Left kidney (tissue), 2 donors: ENCODE measurements around the gene LSAMP. TPM values are rescaled to one million over a fixed set of nuclear protein-coding genes. Genes with fewer than 3 reads are reported as not detected.

ENCODE experiments used
- DNase-seq: peaks from one replicate; pipeline ENCODE4 v3.0.0-alpha.2; 2013
- polyA plus RNA-seq: library from polyadenylated mRNA; unstranded; fragments of 120-200 nt; gene quantifications from one replicate; pipeline ENCODE4 v1.2.1, GENCODE V29; 2013; ENCODE audit not compliant: insufficient read length

Gene LSAMP
- polyA plus RNA-seq, 1 donor: 14.2 TPM

- no peak for DNase-seq
Observed at GRCh38 chr3:116367761-116368395, 77.4 kb downstream of the LSAMP start.

- DNase-seq: no peak
Observed at GRCh38 chr3:116356056-116356455, 89.2 kb downstream of the LSAMP start.

GRCh38 chr3:116354382-116354781 lies 90.9 kb downstream of the LSAMP start:
- DNase-seq: no peak

GRCh38 chr3:116350119-116350733 lies 95.1 kb downstream of the LSAMP start:
- DNase-seq: no peak

GRCh38 chr3:116348216-116348615 lies 97.1 kb downstream of the LSAMP start:
- no peak for DNase-seq

DNA sequence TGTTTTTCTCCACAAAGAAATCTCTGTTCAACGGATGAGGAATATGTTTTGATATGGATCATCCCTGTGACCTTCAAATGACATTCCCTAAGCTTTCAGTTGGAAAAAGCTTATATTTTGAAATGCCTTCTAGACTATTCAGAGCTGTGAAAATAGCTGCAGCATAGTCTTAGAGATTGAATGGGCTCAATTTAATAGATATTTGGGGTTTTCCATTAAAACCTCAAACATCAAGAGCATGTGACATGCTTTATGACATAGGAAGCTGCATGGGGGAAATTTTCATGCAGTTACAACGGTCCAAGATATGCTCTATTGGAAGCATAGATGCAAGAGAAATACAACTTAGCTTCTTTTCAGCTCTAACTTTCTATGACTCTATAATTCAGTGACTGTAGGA lies 102.8 kb downstream of the LSAMP start:
- no peak for DNase-seq

DNA sequence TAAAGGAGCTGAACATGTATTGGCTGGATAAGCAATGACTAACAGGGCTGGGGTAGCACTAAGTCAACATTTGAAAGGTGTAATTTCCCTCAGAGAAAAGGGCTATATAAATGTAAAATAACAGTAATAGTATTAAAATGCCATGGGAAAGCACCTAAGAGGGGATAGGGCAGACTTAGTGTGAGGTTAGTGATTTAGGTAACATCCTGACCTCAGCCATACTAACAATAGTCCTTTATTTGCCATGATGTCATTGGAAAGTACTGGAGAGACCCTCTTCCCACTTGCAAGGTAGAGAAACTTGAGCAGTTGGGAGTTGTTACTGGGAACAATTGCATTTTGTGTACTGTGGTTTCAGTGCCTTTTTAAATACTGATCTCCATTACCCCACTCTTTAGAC lies 103.4 kb downstream of the LSAMP start:
- DNase-seq: no peak

DNA sequence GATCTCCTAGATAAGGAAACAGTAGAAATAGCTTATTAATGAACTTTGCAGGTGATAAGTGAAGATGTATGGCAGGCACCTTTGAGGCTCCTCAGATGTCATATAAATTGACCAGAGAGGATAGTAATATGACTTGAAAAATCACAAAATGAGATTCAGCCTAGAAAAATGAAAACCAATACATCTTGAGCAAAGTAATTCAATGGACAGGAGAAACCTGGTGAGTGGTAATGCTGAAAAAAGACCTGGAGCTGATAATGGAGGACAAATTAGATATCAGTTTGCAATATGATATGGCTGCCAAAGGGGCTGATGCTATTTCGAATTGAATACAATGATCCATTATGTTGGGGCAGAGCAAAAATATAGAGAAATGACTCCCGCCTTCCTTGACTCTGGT lies 103.9 kb downstream of the LSAMP start:
- DNase-seq: no peak

DNA sequence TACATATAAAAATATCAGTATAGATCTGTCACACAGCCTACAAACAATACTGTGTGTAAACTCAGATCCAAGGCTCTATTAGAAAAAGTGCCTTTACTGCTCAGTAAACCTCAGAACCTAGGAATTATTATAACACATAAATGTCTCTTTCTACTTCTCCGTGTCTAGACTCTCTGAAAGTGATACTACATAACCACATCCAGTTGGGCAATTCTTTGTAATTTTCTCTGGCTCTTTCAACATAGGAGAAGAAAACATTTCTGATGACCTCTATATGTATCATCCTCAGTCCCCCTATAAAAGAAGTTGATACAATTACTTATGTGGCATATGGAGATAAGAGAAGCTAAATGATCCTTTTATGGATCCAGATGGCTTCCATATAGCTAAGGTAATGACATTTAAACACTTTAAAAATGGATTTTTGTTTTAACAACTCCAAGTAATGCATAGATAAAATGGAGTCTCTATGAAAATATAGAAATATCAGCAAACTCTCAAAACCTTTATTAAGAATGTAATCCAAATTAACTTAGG lies 104.5 kb downstream of the LSAMP start:
- no peak for DNase-seq

GRCh38 chr3:116339441-116340028 lies 105.8 kb downstream of the LSAMP start:
- DNase-seq: peak; percentile 19

- DNase-seq: no peak
Observed at GRCh38 chr3:116338713-116339112, 106.6 kb downstream of the LSAMP start.

GRCh38 chr3:116337229-116337628 lies 108.1 kb downstream of the LSAMP start:
- DNase-seq: no peak

GRCh38 chr3:116331380-116331779 lies 113.9 kb downstream of the LSAMP start:
- DNase-seq: no peak

DNA sequence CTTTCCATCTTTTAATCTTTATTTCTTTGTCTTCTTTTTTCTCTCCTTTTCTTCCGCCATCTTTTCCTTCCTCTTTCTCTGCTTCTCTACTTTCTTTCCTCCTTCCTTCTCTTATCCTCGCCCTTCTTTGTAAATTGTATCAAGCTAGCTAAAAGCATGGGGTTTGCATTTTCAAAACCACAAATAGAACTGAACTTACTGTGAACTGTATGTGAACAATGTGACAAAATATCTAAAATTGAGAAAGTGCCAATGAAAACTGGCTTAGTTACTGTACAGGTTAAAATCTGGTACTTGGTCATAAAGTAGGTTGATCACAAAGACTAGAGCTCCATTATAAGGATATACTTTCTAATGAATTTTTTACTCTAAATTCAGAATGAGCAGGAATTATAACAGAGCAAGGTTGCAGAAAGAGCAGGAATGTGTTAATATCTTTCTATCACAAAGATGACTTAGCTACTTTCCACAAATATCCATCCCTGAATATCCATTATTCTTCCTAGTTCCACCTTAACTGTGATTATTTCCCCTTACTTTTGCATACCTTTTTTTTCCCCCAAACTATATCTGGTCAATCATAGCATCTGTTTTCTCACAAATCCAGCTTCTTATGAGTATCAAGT lies 122.4 kb downstream of the LSAMP start:
- DNase-seq: no peak

- no peak for DNase-seq
Observed at GRCh38 chr3:116318370-116318769, 126.9 kb downstream of the LSAMP start.

GRCh38 chr3:116316771-116317170 lies 128.5 kb downstream of the LSAMP start:
- no peak for DNase-seq

DNA sequence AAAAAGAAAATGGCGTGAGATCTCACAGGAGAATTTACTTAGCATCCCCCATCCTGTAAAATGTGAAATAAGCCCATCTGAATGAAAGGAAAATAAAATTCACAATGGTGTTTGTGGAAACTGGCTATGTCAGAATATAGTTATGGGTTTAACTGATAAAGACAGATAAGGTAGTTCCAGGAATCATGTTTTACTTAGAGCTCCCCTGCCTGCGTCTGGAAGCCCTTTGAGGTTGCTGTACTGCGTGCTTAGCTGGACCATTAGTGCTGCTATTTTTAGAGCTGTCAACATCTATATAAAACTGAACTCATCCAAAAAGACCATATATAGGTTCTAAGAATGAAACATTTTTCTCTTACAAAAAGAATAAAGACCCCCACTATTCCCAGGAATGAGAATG lies 130.8 kb downstream of the LSAMP start:
- DNase-seq: no peak

GRCh38 chr3:116306720-116307119 lies 138.6 kb downstream of the LSAMP start:
- DNase-seq: no peak

- DNase-seq: no peak
Observed at GRCh38 chr3:116306149-116306548, 139.1 kb downstream of the LSAMP start.

DNA sequence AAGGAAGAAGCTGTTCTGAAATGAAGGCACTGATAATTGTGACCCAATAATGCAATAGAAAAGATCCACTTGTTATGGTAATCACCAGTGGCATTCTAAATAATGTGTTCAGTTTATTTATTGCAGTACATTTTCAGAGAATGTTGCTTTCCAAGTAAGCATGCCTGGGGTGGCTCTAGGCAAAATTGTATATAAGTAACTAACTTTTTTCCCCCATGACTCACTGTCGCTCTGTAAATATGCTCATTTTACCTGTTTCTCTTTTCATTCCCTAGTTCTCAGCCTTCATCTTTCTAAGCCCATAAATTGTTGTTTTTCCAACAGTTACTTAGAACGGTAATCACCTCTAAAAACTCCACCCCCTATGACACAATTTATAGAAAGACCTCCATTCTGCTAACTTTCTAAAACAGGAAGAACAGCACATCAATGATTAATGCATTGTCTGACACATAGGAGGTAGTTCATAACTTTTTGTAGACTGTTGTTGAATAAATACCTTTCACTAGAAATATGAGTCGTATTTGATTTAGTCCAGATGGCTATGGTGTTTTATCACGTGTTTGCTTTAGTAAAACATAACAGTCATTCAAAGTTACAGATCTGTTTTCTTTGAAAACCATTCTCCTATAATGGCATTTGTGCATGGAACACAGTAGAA lies 143.1 kb downstream of the LSAMP start:
- DNase-seq: no peak

GRCh38 chr3:116301422-116301821 lies 143.9 kb downstream of the LSAMP start:
- no peak for DNase-seq

DNA sequence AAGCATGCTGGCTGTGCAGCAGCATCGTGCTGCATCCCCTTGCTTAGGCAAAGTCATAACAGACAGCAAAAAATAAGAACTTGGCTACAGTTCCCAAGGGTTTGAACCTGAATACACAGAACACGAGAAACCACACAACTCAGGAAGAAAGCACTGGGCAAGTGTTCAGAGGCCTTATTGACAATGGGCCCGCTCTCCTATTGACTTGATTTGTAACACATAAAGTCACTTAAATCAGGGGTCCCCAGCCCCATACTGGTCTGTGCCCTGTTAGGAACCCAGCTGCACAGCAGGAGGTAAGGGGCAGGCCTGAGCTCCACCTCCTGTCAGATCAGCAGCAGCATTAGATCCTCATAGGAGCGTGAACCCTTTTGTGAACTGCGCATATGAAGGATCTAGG lies 145.1 kb downstream of the LSAMP start:
- no peak for DNase-seq

DNA sequence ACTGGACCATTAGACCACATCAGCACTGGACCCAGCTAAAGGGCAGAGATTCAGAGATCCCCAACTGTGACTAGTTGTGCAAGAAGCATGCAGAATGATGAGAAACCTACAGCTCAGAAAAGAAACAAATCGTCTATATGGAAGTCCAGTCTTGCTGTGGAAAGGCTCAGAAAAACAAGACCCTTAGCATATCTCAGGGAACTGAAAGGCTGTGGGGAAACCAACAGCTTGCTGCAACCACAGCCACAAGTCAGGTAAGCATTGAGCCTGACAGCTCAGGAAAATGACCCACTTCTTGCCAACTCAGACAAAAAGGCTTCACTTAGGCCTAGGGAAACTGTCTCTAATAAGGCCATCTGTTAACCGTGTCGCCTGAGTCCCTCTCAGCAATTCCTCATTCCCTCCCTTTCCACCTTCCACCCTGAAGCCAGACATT lies 145.6 kb downstream of the LSAMP start:
- DNase-seq: no peak
